Activated B cell treated with CpG ODN at 0.5 μM for 24 hours (primary cell): ENCODE data around the gene IGF1. TPM values are rescaled to one million over a fixed set of nuclear protein-coding genes. Genes with fewer than 3 reads are reported as not detected.
"Not testable (repeated sequence)": the region's sequence is repeated elsewhere in the genome, so short reads cannot be mapped to it uniquely, and the experiment has no call there.

Source experiments
- ATAC-seq: fragments of 200-7000 bp; cut with Tn5 transposase; one replicate; pipeline ENCODE4 v1.10.0; 2021; ENCODE audit warnings: low read depth, mild to moderate bottlenecking, moderate library complexity
- CTCF ChIA-PET: fragments of 350-600 bp; sonication (Branson Sonifier 250); formaldehyde crosslinking; loops from one replicate; lab custom pipeline; 2021; ENCODE audit warnings: antibody characterized with exemption; lab: Charles Lee
- POLR2A ChIA-PET: fragments of 350-600 bp; sonication (Branson Sonifier 250); formaldehyde crosslinking; loops from one replicate; lab custom pipeline; 2021; ENCODE audit warnings: antibody characterized with exemption; lab: Charles Lee
- DNase-seq: peaks from one replicate; pipeline ENCODE4 v3.0.0; 2022
- H3K27ac Mint-ChIP-seq: one replicate; pipeline ENCODE4 v1.8.0; 2020; ENCODE audit warnings: mixed read lengths
- H3K27me3 Mint-ChIP-seq: one replicate; pipeline ENCODE4 v1.8.0; 2021; ENCODE audit warnings: mixed read lengths
- H3K36me3 Mint-ChIP-seq: one replicate; pipeline ENCODE4 v1.8.0; 2021; ENCODE audit warnings: low read depth, mixed read lengths
- H3K4me1 Mint-ChIP-seq: one replicate; pipeline ENCODE4 v1.8.0; 2021; ENCODE audit warnings: mixed read lengths
- H3K4me3 Mint-ChIP-seq: one replicate; pipeline ENCODE4 v1.8.0; 2020; ENCODE audit warnings: mild to moderate bottlenecking, mixed read lengths
- H3K9me3 Mint-ChIP-seq: one replicate; pipeline ENCODE4 v1.8.0; 2020; ENCODE audit warnings: mixed read lengths
- intact Hi-C: fragments of 100-400 bp; cut with micrococcal nuclease; formaldehyde crosslinking; loops from one replicate; pipeline ENCODE4 v1.15.1; 2024
- total RNA-seq: library from RNA; stranded (reverse); gene quantifications from 2 replicates; pipeline ENCODE4 v1.2.3, GENCODE V29; 2022
- TF ChIP-seq, protein P1 (sequence below): fragments of 200-600 bp; IDR thresholded peaks from one replicate; pipeline ENCODE4 v1.8.0; 2022; ENCODE audit warnings: antibody characterized with exemption, mild to moderate bottlenecking

Gene IGF1
- total RNA-seq, 1 donor from 2014 or later, result not detected

- TF ChIP-seq, protein P1, sequence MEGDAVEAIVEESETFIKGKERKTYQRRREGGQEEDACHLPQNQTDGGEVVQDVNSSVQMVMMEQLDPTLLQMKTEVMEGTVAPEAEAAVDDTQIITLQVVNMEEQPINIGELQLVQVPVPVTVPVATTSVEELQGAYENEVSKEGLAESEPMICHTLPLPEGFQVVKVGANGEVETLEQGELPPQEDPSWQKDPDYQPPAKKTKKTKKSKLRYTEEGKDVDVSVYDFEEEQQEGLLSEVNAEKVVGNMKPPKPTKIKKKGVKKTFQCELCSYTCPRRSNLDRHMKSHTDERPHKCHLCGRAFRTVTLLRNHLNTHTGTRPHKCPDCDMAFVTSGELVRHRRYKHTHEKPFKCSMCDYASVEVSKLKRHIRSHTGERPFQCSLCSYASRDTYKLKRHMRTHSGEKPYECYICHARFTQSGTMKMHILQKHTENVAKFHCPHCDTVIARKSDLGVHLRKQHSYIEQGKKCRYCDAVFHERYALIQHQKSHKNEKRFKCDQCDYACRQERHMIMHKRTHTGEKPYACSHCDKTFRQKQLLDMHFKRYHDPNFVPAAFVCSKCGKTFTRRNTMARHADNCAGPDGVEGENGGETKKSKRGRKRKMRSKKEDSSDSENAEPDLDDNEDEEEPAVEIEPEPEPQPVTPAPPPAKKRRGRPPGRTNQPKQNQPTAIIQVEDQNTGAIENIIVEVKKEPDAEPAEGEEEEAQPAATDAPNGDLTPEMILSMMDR, result no peak
- intact Hi-C loops, result no loop called here
- H3K27me3 Mint-ChIP-seq, result peaks cover 9% of the 10 kb centered on the region
- ChIA-PET CTCF (no interaction called here), POLR2A (no interaction called here)
- H3K9me3 Mint-ChIP-seq, result peaks cover 15% of the 10 kb centered on the region
- H3K4me1 Mint-ChIP-seq, result no peaks in the 10 kb centered on the region
- no peaks in the 10 kb centered on the region for H3K36me3 Mint-ChIP-seq
- H3K4me3 Mint-ChIP-seq, result no peak overlapping the region
- DNase-seq (no peak), ATAC-seq (no peak)
- H3K27ac Mint-ChIP-seq, result no peak overlapping the region
Observed at GRCh38 chr12:102356690-102357089, 123.7 kb downstream of the IGF1 start.

DNA sequence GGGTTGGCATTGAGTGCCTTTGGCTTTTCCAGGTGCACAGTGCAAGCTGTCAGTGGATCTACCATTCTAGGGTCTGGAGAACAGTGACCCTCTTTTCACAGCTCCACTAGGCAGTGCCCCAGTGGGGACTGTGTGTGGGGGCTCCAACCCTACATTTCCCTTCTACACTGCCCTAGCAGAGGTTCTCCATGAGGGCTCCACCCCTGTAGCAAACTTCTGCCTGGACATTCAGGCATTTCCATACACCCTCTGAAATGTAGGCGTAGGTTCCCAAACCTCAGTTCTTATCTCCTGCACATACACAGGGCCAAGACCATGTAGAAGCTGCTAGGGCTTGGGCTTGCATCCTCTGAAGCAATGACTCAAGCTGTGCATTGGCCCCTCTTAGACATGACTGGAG, 126.1 kb downstream of the IGF1 start:
- POLR2A ChIA-PET, H3K27me3 Mint-ChIP-seq, H3K4me1 Mint-ChIP-seq, H3K27ac Mint-ChIP-seq, intact Hi-C loops, H3K36me3 Mint-ChIP-seq, DNase-seq, ATAC-seq, H3K4me3 Mint-ChIP-seq, CTCF ChIA-PET: not testable (repeated sequence)
- peaks cover 15% of the 10 kb centered on the region for H3K9me3 Mint-ChIP-seq

DNA sequence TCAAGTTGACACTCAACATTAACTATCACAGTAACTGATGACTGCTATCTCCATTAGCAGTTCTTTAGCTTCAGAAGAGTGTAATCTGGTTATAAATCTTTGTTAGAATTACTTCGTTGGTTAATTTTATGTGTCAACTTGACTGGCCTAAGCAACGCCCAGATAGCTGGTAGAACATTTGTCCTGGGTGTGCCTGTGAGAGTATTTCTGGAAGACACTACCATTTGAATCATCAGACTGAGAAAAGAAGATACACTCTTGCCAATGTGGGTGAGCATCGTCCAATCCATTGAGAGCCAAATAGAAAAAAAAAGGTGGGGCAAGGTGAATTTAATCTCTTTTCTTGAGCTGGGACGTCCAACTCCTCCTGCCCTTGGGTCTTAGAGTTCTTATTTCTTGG, 129.0 kb downstream of the IGF1 start:
- intact Hi-C loops, result no loop called here
- TF ChIP-seq, protein P1, result no peak
- Mint-ChIP-seq H3K36me3 (no peaks in the 10 kb centered on the region), H3K4me3 (no peak overlapping the region), H3K27me3 (peaks cover 4% of the 10 kb centered on the region), H3K4me1 (no peaks in the 10 kb centered on the region), H3K9me3 (peaks cover 15% of the 10 kb centered on the region), H3K27ac (no peak overlapping the region)
- ChIA-PET POLR2A (no interaction called here), CTCF (no interaction called here)
- ATAC-seq (no peak), DNase-seq (no peak)

DNA sequence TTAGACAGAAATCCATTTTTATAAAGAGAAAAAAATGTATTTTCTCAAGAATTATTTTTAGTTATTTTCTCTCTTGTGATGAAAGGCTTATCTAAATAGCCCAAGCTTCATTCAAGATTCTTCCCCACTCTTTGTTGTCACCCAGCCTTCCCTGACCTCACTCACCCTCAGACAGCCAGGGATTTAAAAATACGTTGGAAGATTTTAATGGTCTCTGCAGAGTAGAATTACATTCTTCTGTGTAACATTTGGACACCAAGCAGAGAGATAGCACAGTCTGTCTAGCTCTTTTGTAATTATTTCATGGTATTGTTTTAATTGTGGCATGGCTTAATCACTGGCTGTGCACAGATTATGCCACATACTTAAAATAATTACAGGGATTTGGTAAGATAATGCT, 130.3 kb downstream of the IGF1 start:
- Mint-ChIP-seq H3K4me3 (no peak overlapping the region), H3K36me3 (no peaks in the 10 kb centered on the region), H3K4me1 (no peaks in the 10 kb centered on the region), H3K27ac (no peak overlapping the region), H3K27me3 (peaks cover 4% of the 10 kb centered on the region), H3K9me3 (peaks cover 12% of the 10 kb centered on the region)
- no peak for DNase-seq
- POLR2A ChIA-PET, result no interaction called here
- TF ChIP-seq, protein P1, result no peak
- intact Hi-C loops, result no loop called here
- CTCF ChIA-PET, result no interaction called here
- ATAC-seq, result no peak

DNA sequence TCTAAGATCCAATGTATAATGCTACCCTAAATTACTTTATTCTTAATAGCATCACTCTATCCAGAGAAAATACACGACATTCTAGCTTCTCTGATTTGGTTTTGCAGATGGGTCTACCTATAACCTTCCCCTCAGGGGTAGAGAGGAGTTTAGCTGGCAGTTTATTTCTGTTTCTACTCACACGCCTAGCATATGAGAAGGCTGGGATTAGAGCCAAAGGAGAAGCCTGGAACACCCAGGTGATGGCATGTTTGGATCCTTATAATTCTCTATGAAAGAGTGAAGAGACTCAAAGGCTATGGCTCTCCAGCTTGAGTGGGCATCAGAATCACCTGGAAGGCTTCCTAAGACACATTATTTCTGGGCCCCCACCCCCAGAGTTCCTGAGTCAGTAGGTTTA, 131.3 kb downstream of the IGF1 start:
- ChIA-PET POLR2A (no interaction called here), CTCF (no interaction called here)
- DNase-seq (no peak), ATAC-seq (no peak)
- H3K27ac Mint-ChIP-seq, result no peak overlapping the region
- no peak overlapping the region for H3K4me3 Mint-ChIP-seq
- no peaks in the 10 kb centered on the region for H3K36me3 Mint-ChIP-seq
- H3K27me3 Mint-ChIP-seq, result peaks cover 4% of the 10 kb centered on the region
- H3K4me1 Mint-ChIP-seq, result no peaks in the 10 kb centered on the region
- TF ChIP-seq, protein P1, result no peak
- intact Hi-C loops, result no loop called here
- H3K9me3 Mint-ChIP-seq, result peaks cover 10% of the 10 kb centered on the region

DNA sequence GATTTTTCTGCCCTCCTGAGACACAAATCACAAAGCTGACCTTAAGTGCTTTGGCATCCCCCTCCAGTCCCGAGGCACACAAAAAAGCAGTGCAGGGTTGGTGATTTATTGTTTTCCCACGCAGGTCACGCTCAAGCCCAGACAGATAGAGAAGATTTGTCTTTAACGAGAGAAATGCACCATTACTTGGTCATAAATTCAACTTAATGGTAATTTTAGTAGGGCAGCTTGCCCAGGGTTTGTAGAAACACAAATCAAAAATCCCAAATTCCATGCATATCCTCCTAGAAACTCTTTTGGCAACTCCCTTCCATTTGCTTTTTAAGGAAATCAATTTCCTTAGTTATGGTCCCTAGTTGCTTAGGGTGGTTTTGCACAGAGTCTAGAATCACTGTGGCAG, 132.6 kb downstream of the IGF1 start:
- TF ChIP-seq, protein P1, result no peak
- H3K27ac Mint-ChIP-seq, result no peak overlapping the region
- intact Hi-C loops, result no loop called here
- H3K27me3 Mint-ChIP-seq, result peaks cover 4% of the 10 kb centered on the region
- ChIA-PET POLR2A (no interaction called here), CTCF (no interaction called here)
- H3K4me1 Mint-ChIP-seq, result no peaks in the 10 kb centered on the region
- ATAC-seq (no peak), DNase-seq (no peak)
- H3K4me3 Mint-ChIP-seq, result no peak overlapping the region
- H3K36me3 Mint-ChIP-seq, result no peaks in the 10 kb centered on the region
- H3K9me3 Mint-ChIP-seq, result peaks cover 9% of the 10 kb centered on the region
